SK-N-SH treated with all-trans-retinoic acid at 6 μM for 48 hours (cell line): Measurements from ENCODE around the gene MID2.

Experiments
- ATAC-seq: fragments of 200-7000 bp; cut with Tn5 transposase; 3 replicates; pipeline ENCODE4 v1.9.1; 2020; ENCODE audit warnings: mild to moderate bottlenecking, moderate library complexity
- ARNTL ChIP-seq: fragments of 450-650 bp; formaldehyde crosslinking; IDR thresholded peaks from 2 replicates; pipeline ENCODE4 v1.5.0; 2020; ENCODE audit warnings: low read depth, mild to moderate bottlenecking, moderate library complexity, borderline replicate concordance
- BACH2 ChIP-seq: fragments of 250-450 bp; sonication (Bioruptor Pico); IDR thresholded peaks from 2 replicates; pipeline ENCODE4 v1.9.0; 2021; ENCODE audit warnings: mild to moderate bottlenecking, borderline replicate concordance
- CREB5 ChIP-seq: fragments of 250-450 bp; sonication (Bioruptor Pico); IDR thresholded peaks from 2 replicates; pipeline ENCODE4 v1.5.1; 2020; ENCODE audit warnings: low read depth, mild to moderate bottlenecking, moderate library complexity
- CSDC2 ChIP-seq: fragments of 250-450 bp; sonication (Bioruptor Pico); IDR thresholded peaks from 2 replicates; pipeline ENCODE4 v1.5.0; 2020; ENCODE audit warnings: mild to moderate bottlenecking, moderate library complexity
- ESRRG ChIP-seq: fragments of 250-450 bp; sonication (Bioruptor Pico); IDR thresholded peaks from 2 replicates; pipeline ENCODE4 v1.6.1; 2021; ENCODE audit warnings: mild to moderate bottlenecking
- GLIS3 ChIP-seq: fragments of 250-450 bp; sonication (Bioruptor Pico); IDR thresholded peaks from 2 replicates; pipeline ENCODE4 v1.5.0; 2020; ENCODE audit warnings: mild to moderate bottlenecking, moderate library complexity
- ISL1 ChIP-seq: fragments of 250-450 bp; sonication (Bioruptor Pico); IDR thresholded peaks from 2 replicates; pipeline ENCODE4 v2.1.2; 2022; ENCODE audit warnings: mild to moderate bottlenecking, moderate library complexity
- OSR1 ChIP-seq: fragments of 250-450 bp; sonication (Bioruptor Pico); IDR thresholded peaks from 2 replicates; pipeline ENCODE4 v1.8.0; 2022; ENCODE audit warnings: moderate library complexity, mild to moderate bottlenecking, inconsistent platforms
- PATZ1 ChIP-seq: fragments of 250-450 bp; sonication (Bioruptor Pico); IDR thresholded peaks from 2 replicates; pipeline ENCODE4 v1.8.0; 2020; ENCODE audit warnings: mild to moderate bottlenecking, moderate library complexity, borderline replicate concordance
- POU6F1 ChIP-seq: fragments of 250-450 bp; sonication (Bioruptor Pico); IDR thresholded peaks from 2 replicates; pipeline ENCODE4 v1.8.0; 2021; ENCODE audit warnings: low read depth, mild to moderate bottlenecking, moderate library complexity, borderline replicate concordance
- PPARA ChIP-seq: fragments of 250-450 bp; sonication (Bioruptor Pico); IDR thresholded peaks from 2 replicates; pipeline ENCODE4 v1.5.0; 2020; ENCODE audit warnings: mild to moderate bottlenecking, borderline replicate concordance
- RARB ChIP-seq: fragments of 250-450 bp; sonication (Bioruptor Pico); IDR thresholded peaks from 2 replicates; pipeline ENCODE4 v1.8.0; 2021; ENCODE audit warnings: mild to moderate bottlenecking, moderate library complexity
- SNAI2 ChIP-seq: fragments of 250-450 bp; sonication (Bioruptor Pico); IDR thresholded peaks from 2 replicates; pipeline ENCODE4 v1.5.0; 2020; ENCODE audit warnings: mild to moderate bottlenecking, moderate library complexity
- TCF4 ChIP-seq: fragments of 250-450 bp; sonication (Bioruptor Pico); IDR thresholded peaks from 2 replicates; pipeline ENCODE4 v1.8.0; 2021; ENCODE audit warnings: mild to moderate bottlenecking, moderate library complexity, borderline replicate concordance
- TOX ChIP-seq: fragments of 250-450 bp; sonication (Bioruptor Pico); IDR thresholded peaks from 2 replicates; pipeline ENCODE4 v1.8.0; 2021; ENCODE audit warnings: mild to moderate bottlenecking, moderate library complexity, borderline replicate concordance
- ZC3H10 ChIP-seq: fragments of 250-450 bp; sonication (Bioruptor Pico); IDR thresholded peaks from 2 replicates; pipeline ENCODE4 v1.5.1; 2021; ENCODE audit warnings: mild to moderate bottlenecking, moderate library complexity
- ZFP3 ChIP-seq: fragments of 250-450 bp; sonication (Bioruptor Pico); IDR thresholded peaks from 2 replicates; pipeline ENCODE4 v1.5.0; 2020; ENCODE audit warnings: mild to moderate bottlenecking, moderate library complexity
- ZFP30 ChIP-seq: fragments of 450-650 bp; formaldehyde crosslinking; IDR thresholded peaks from 2 replicates; pipeline ENCODE4 v1.5.0; 2022; ENCODE audit warnings: mild to moderate bottlenecking, moderate library complexity
- ZNF565 ChIP-seq: fragments of 450-650 bp; formaldehyde crosslinking; conservative IDR thresholded peaks from 2 replicates; pipeline ENCODE4 v1.5.0; 2020; ENCODE audit warnings: low read depth, mild to moderate bottlenecking, moderate library complexity
- ZNF70 ChIP-seq: fragments of 450-650 bp; formaldehyde crosslinking; IDR thresholded peaks from 2 replicates; pipeline ENCODE4 v1.5.0; 2020; ENCODE audit warnings: mild to moderate bottlenecking, moderate library complexity
- ZNF8 ChIP-seq: fragments of 450-650 bp; formaldehyde crosslinking; IDR thresholded peaks from 2 replicates; pipeline ENCODE4 v1.5.0; 2020; ENCODE audit warnings: mild to moderate bottlenecking, moderate library complexity
- TF ChIP-seq, protein P1 (sequence below): fragments of 250-450 bp; sonication (Bioruptor Pico); IDR thresholded peaks from 2 replicates; pipeline ENCODE4 v1.5.0; 2020; ENCODE audit warnings: mild to moderate bottlenecking, moderate library complexity

Gene MID2

DNA sequence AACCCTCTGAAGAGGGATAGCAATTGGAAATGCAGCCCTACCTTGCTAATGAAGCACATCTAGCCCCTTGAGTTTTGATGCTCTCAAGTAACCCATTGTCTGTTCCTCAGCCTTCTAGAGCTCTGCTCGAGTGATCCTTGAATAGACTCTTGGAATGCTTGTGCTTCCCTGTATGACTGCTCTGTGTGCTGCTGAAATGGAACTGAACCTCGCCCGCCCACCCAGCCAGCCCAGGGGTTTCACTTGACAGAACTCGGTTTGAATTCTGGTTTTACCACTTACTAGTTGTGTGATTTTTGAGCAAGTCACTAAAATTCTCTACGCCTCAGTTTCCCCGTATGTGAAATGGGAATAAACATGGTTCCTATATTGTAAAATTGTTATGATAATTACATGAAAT lies 77.1 kb downstream of the MID2 start:
- ATAC-seq: no peak
- TF ChIP-seq CSDC2 (no peak), ESRRG (CRISPR knock-in tag) (no peak), BACH2 (CRISPR knock-in tag) (no peak), ISL1 (CRISPR knock-in tag) (no peak), CREB5 (CRISPR knock-in tag) (no peak), TCF4 (CRISPR knock-in tag) (no peak), SNAI2 (no peak), ZNF565 (CRISPR knock-in tag) (no peak), PATZ1 (CRISPR knock-in tag) (no peak)

DNA sequence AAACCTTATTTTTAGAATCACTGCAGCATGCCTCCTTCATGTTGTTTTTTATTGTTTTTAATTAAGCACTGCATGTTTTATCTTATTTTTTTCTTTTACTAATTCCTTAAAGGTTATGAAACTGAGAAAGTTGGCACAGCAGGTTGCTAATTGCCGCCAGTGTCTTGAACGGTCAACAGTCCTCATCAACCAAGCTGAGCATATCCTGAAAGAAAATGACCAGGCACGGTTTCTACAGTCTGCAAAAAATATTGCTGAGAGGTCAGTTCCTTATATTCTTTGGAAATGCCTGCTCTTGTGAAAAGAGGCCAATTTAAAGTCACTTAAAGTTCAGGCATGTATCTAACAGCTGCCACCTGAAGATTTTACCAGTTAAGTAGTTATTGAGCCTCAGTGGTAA lies 79.7 kb downstream of the MID2 start:
- TF ChIP-seq ISL1 (CRISPR knock-in tag) (no peak), ZNF8 (no peak), TCF4 (CRISPR knock-in tag) (no peak), TOX (CRISPR knock-in tag) (no peak), RARB (CRISPR knock-in tag) (no peak), ZNF565 (CRISPR knock-in tag) (no peak), ESRRG (CRISPR knock-in tag) (no peak), BACH2 (CRISPR knock-in tag) (no peak), PPARA (no peak), ZFP30 (CRISPR knock-in tag) (no peak), OSR1 (CRISPR knock-in tag) (no peak), ARNTL (CRISPR knock-in tag) (no peak), CREB5 (CRISPR knock-in tag) (no peak), ZFP3 (CRISPR knock-in tag) (no peak), ZNF70 (no peak), SNAI2 (no peak)
- TF ChIP-seq, protein P1, sequence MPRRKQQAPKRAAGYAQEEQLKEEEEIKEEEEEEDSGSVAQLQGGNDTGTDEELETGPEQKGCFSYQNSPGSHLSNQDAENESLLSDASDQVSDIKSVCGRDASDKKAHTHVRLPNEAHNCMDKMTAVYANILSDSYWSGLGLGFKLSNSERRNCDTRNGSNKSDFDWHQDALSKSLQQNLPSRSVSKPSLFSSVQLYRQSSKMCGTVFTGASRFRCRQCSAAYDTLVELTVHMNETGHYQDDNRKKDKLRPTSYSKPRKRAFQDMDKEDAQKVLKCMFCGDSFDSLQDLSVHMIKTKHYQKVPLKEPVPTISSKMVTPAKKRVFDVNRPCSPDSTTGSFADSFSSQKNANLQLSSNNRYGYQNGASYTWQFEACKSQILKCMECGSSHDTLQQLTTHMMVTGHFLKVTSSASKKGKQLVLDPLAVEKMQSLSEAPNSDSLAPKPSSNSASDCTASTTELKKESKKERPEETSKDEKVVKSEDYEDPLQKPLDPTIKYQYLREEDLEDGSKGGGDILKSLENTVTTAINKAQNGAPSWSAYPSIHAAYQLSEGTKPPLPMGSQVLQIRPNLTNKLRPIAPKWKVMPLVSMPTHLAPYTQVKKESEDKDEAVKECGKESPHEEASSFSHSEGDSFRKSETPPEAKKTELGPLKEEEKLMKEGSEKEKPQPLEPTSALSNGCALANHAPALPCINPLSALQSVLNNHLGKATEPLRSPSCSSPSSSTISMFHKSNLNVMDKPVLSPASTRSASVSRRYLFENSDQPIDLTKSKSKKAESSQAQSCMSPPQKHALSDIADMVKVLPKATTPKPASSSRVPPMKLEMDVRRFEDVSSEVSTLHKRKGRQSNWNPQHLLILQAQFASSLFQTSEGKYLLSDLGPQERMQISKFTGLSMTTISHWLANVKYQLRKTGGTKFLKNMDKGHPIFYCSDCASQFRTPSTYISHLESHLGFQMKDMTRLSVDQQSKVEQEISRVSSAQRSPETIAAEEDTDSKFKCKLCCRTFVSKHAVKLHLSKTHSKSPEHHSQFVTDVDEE (CRISPR knock-in tag): no peak
- ATAC-seq: no peak

GRCh38 chrX:107924136-107924746 lies 98.6 kb downstream of the MID2 start:
- ATAC-seq: no peak
- TF ChIP-seq ZC3H10 (CRISPR knock-in tag): no peak
- TF ChIP-seq GLIS3 (CRISPR knock-in tag): no peak
- TF ChIP-seq OSR1 (CRISPR knock-in tag): no peak
- TF ChIP-seq ISL1 (CRISPR knock-in tag): no peak
- TF ChIP-seq ZNF8: no peak
- TF ChIP-seq, protein P1 (CRISPR knock-in tag): no peak
- TF ChIP-seq PATZ1 (CRISPR knock-in tag): no peak
- TF ChIP-seq POU6F1 (CRISPR knock-in tag): no peak
- TF ChIP-seq ZFP3 (CRISPR knock-in tag): no peak
- TF ChIP-seq ZNF70: no peak
- no peak for TF ChIP-seq CREB5 (CRISPR knock-in tag)
- no peak for TF ChIP-seq TCF4 (CRISPR knock-in tag)
